Activated CD8-positive, alpha-beta T cell treated with anti-CD3 and anti-CD28 coated beads, Interleukin-2, amount 10 ng/mL, durations not matched to agents 7 days and 5 days (primary cell): ENCODE results near the gene JAK1. TPM values are rescaled to one million over a fixed set of nuclear protein-coding genes. Genes with fewer than 3 reads are reported as not detected.

Experiments used
- ATAC-seq: fragments of 150-1000 bp; cut with Tn5 transposase; one replicate; pipeline ENCODE4 v1.10.0; 2021; ENCODE audit warnings: moderate library complexity
- CTCF ChIA-PET: fragments of 350-600 bp; sonication (Branson Sonifier 250); formaldehyde crosslinking; loops from one replicate; lab custom pipeline; 2021; ENCODE audit warnings: antibody characterized with exemption; lab: Charles Lee
- POLR2A ChIA-PET: fragments of 350-600 bp; sonication (Branson Sonifier 250); formaldehyde crosslinking; loops from one replicate; lab custom pipeline; 2021; ENCODE audit warnings: antibody characterized with exemption; lab: Charles Lee
- DNase-seq: peaks from one replicate; pipeline ENCODE4 v3.0.0-alpha.2; 2020
- H3K27ac Mint-ChIP-seq: one replicate; pipeline ENCODE4 v1.8.0; 2021; ENCODE audit warnings: mild to moderate bottlenecking, mixed read lengths
- H3K27me3 Mint-ChIP-seq: one replicate; pipeline ENCODE4 v1.8.0; 2021; ENCODE audit warnings: low read depth, mixed read lengths
- H3K36me3 Mint-ChIP-seq: one replicate; pipeline ENCODE4 v1.8.0; 2021; ENCODE audit warnings: low read depth, mixed read lengths
- H3K4me1 Mint-ChIP-seq: one replicate; pipeline ENCODE4 v1.8.0; 2021; ENCODE audit warnings: low read depth, mixed read lengths
- H3K4me3 Mint-ChIP-seq: one replicate; pipeline ENCODE4 v1.8.0; 2021; ENCODE audit warnings: mild to moderate bottlenecking, mixed read lengths
- H3K9me3 Mint-ChIP-seq: one replicate; pipeline ENCODE4 v1.8.0; 2022; ENCODE audit warnings: mixed read lengths; ENCODE audit not compliant: insufficient read depth
- total RNA-seq, 2 experiments: library from RNA; stranded (reverse); gene quantifications; one replicate each; pipeline ENCODE4 v1.2.3, GENCODE V29; 2021

JAK1 gene
- 100 to 1,000 TPM; 156 to 159 TPM for total RNA-seq

GRCh38 chr1:64966158-64966971, at the start of gene JAK1:
Gene JAK1 (minus strand): TSS chr1:64966549. CDS start chr1:64886264, 80,285 bp downstream.
- Mint-ChIP-seq H3K4me3 (peak within 1 kb of the TSS; percentile 89), H3K27ac (peak within 1 kb of the TSS; percentile 88), H3K4me1 (peaks cover 49% of the 10 kb centered on the region), H3K27me3 (no peaks in the 10 kb centered on the region), H3K9me3 (no peaks in the 10 kb centered on the region), H3K36me3 (peaks cover 14% of the 10 kb centered on the region)
- ChIA-PET CTCF (interaction anchor here (0.8 to 2.0 kb wide), 4 partner anchors 12 to 71 kb away, joined by 3 to 6 read pairs (median 4); no protein-coding TSS in a partner anchor), POLR2A (interaction anchor here (0.7 to 2.4 kb wide), 19 partner anchors 9 to 110 kb away, joined by 3 to 8 read pairs (median 3); no protein-coding TSS in a partner anchor)
- DNase-seq (peak; percentile 91), ATAC-seq (peak; percentile 79)

GRCh38 chr1:65014321-65014720, 48.0 kb upstream of the JAK1 start:
- POLR2A ChIA-PET: no interaction called here
- CTCF ChIA-PET: no interaction called here
- Mint-ChIP-seq H3K9me3 (peaks cover 4% of the 10 kb centered on the region), H3K4me1 (peaks cover 27% of the 10 kb centered on the region), H3K36me3 (peaks cover 22% of the 10 kb centered on the region), H3K27ac (no peak overlapping the region), H3K27me3 (no peaks in the 10 kb centered on the region), H3K4me3 (no peak overlapping the region)
- no peak for DNase-seq
- no peak for ATAC-seq

GRCh38 chr1:65011983-65012382, 45.6 kb upstream of the JAK1 start:
- POLR2A ChIA-PET: interaction anchor here (0.8 kb wide), 1 partner anchor 9 kb away, joined by 4 read pairs; no protein-coding TSS in a partner anchor
- Mint-ChIP-seq H3K4me1 (peaks cover 45% of the 10 kb centered on the region), H3K4me3 (peak overlapping the region; percentile 13), H3K27ac (peak overlapping the region; percentile 86), H3K27me3 (no peaks in the 10 kb centered on the region), H3K36me3 (peaks cover 22% of the 10 kb centered on the region), H3K9me3 (peaks cover 4% of the 10 kb centered on the region)
- CTCF ChIA-PET: interaction anchor here (1.7 to 2.5 kb wide), 3 partner anchors 9 to 50 kb away, joined by 5 to 7 read pairs (median 7); no protein-coding TSS in a partner anchor
- ATAC-seq (peak; percentile 50), DNase-seq (peak; percentile 44)

- CTCF ChIA-PET: interaction anchor here (2.5 kb wide), 1 partner anchor 11 kb away, joined by 7 read pairs; no protein-coding TSS in a partner anchor
- POLR2A ChIA-PET: interaction anchor here (1.0 to 1.8 kb wide), 2 partner anchors 8 to 117 kb away, joined by 3 to 4 read pairs; no protein-coding TSS in a partner anchor
- peaks cover 4% of the 10 kb centered on the region for H3K9me3 Mint-ChIP-seq
- peaks cover 4% of the 10 kb centered on the region for H3K27me3 Mint-ChIP-seq
- ATAC-seq: peak; percentile 58
- H3K4me3 Mint-ChIP-seq: peak overlapping the region; percentile 15
- peak; percentile 29 for DNase-seq
- peak overlapping the region; percentile 84 for H3K27ac Mint-ChIP-seq
- peaks cover 48% of the 10 kb centered on the region for H3K4me1 Mint-ChIP-seq
- peaks cover 22% of the 10 kb centered on the region for H3K36me3 Mint-ChIP-seq
Observed at GRCh38 chr1:65009724-65010420, 43.5 kb upstream of the JAK1 start.

- peaks cover 4% of the 10 kb centered on the region for H3K9me3 Mint-ChIP-seq
- peak; percentile 45 for ATAC-seq
- DNase-seq: peak; percentile 43
- CTCF ChIA-PET: interaction anchor here (1.0 kb wide), 1 partner anchor 47 kb away, joined by 3 read pairs; no protein-coding TSS in a partner anchor
- peak overlapping the region; percentile 52 for H3K4me3 Mint-ChIP-seq
- peaks cover 22% of the 10 kb centered on the region for H3K36me3 Mint-ChIP-seq
- peak overlapping the region; percentile 84 for H3K27ac Mint-ChIP-seq
- peaks cover 7% of the 10 kb centered on the region for H3K27me3 Mint-ChIP-seq
- POLR2A ChIA-PET: interaction anchor here (0.6 to 1.8 kb wide), 5 partner anchors 8 to 1519 kb away, joined by 3 to 4 read pairs (median 4); partner anchors contain the start of gene JAK1
- peaks cover 47% of the 10 kb centered on the region for H3K4me1 Mint-ChIP-seq
Observed at GRCh38 chr1:65009176-65009575, 42.8 kb upstream of the JAK1 start.

- no peak for DNase-seq
- no peak overlapping the region for H3K4me3 Mint-ChIP-seq
- ATAC-seq: no peak
- H3K9me3 Mint-ChIP-seq: peaks cover 4% of the 10 kb centered on the region
- ChIA-PET POLR2A (interaction anchor here (1.4 kb wide), 1 partner anchor 41 kb away, joined by 3 read pairs; the partner anchor contains the start of gene JAK1), CTCF (no interaction called here)
- H3K27ac Mint-ChIP-seq: no peak overlapping the region
- H3K36me3 Mint-ChIP-seq: peaks cover 18% of the 10 kb centered on the region
- peaks cover 17% of the 10 kb centered on the region for H3K27me3 Mint-ChIP-seq
- peaks cover 55% of the 10 kb centered on the region for H3K4me1 Mint-ChIP-seq
Observed at GRCh38 chr1:65006806-65007205, 40.5 kb upstream of the JAK1 start.

- Mint-ChIP-seq H3K4me3 (peak overlapping the region; percentile 74), H3K9me3 (no peaks in the 10 kb centered on the region), H3K27me3 (peaks cover 17% of the 10 kb centered on the region), H3K36me3 (peaks cover 4% of the 10 kb centered on the region), H3K4me1 (peaks cover 40% of the 10 kb centered on the region), H3K27ac (no peak overlapping the region)
- ATAC-seq: no peak
- ChIA-PET POLR2A (interaction anchor here (0.6 to 1.8 kb wide), 3 partner anchors 8 to 45 kb away, joined by 3 to 8 read pairs (median 4); partner anchors contain the start of gene JAK1), CTCF (interaction anchor here (1.2 to 2.8 kb wide), 3 partner anchors 8 to 72 kb away, joined by 3 to 9 read pairs (median 5); no protein-coding TSS in a partner anchor)
- DNase-seq: no peak
Observed at GRCh38 chr1:65003316-65003664, 36.9 kb upstream of the JAK1 start.

GRCh38 chr1:65002508-65003315, 36.4 kb upstream of the JAK1 start:
- peaks cover 34% of the 10 kb centered on the region for H3K4me1 Mint-ChIP-seq
- DNase-seq (peak; percentile 75), ATAC-seq (peak; percentile 87)
- peaks cover 17% of the 10 kb centered on the region for H3K27me3 Mint-ChIP-seq
- CTCF ChIA-PET: interaction anchor here (1.2 to 2.8 kb wide), 3 partner anchors 9 to 72 kb away, joined by 3 to 9 read pairs (median 5); no protein-coding TSS in a partner anchor
- peaks cover 10% of the 10 kb centered on the region for H3K36me3 Mint-ChIP-seq
- peak overlapping the region; percentile 74 for H3K4me3 Mint-ChIP-seq
- peak overlapping the region; percentile 54 for H3K27ac Mint-ChIP-seq
- no peaks in the 10 kb centered on the region for H3K9me3 Mint-ChIP-seq
- POLR2A ChIA-PET: interaction anchor here (1.0 to 1.8 kb wide), 3 partner anchors 9 to 37 kb away, joined by 3 to 8 read pairs (median 4); partner anchors contain the start of gene JAK1

GRCh38 chr1:65002156-65002507, 35.8 kb upstream of the JAK1 start:
- peak overlapping the region; percentile 54 for H3K27ac Mint-ChIP-seq
- peaks cover 10% of the 10 kb centered on the region for H3K36me3 Mint-ChIP-seq
- H3K4me1 Mint-ChIP-seq: peaks cover 33% of the 10 kb centered on the region
- POLR2A ChIA-PET: interaction anchor here (1.0 to 1.8 kb wide), 3 partner anchors 7 to 36 kb away, joined by 3 to 8 read pairs (median 4); partner anchors contain the start of gene JAK1
- H3K9me3 Mint-ChIP-seq: no peaks in the 10 kb centered on the region
- ATAC-seq: no peak
- DNase-seq: no peak
- H3K4me3 Mint-ChIP-seq: peak overlapping the region; percentile 74
- peaks cover 17% of the 10 kb centered on the region for H3K27me3 Mint-ChIP-seq
- CTCF ChIA-PET: interaction anchor here (2.8 kb wide), 1 partner anchor 73 kb away, joined by 9 read pairs; no protein-coding TSS in a partner anchor

- ChIA-PET CTCF (interaction anchor here (1.0 to 2.8 kb wide), 3 partner anchors 31 to 74 kb away, joined by 3 to 9 read pairs (median 6); no protein-coding TSS in a partner anchor), POLR2A (interaction anchor here (0.6 to 1.4 kb wide), 2 partner anchors 8 to 120 kb away, joined by 3 to 4 read pairs; no protein-coding TSS in a partner anchor)
- H3K27ac Mint-ChIP-seq: peak overlapping the region; percentile 86
- peaks cover 28% of the 10 kb centered on the region for H3K4me1 Mint-ChIP-seq
- ATAC-seq: peak; percentile 77
- H3K4me3 Mint-ChIP-seq: peak overlapping the region; percentile 74
- no peaks in the 10 kb centered on the region for H3K9me3 Mint-ChIP-seq
- H3K27me3 Mint-ChIP-seq: peaks cover 17% of the 10 kb centered on the region
- H3K36me3 Mint-ChIP-seq: peaks cover 10% of the 10 kb centered on the region
- peak; percentile 74 for DNase-seq
Observed at GRCh38 chr1:65001231-65001792, 35.0 kb upstream of the JAK1 start.
